Occipital lobe (tissue), 2 donors: ENCODE data around the gene CRYBB1. TPM values are rescaled to one million over a fixed set of nuclear protein-coding genes. Genes with fewer than 3 reads are reported as not detected.
"Not testable (repeated sequence)": the region's sequence is repeated elsewhere in the genome, so short reads cannot be mapped to it uniquely, and the experiment has no call there.

Source experiments
- DNase-seq: peaks from one replicate; lab custom pipeline; 2025; lab: John Stamatoyannopoulos, UW
- total RNA-seq: library from RNA; depleted of rRNA; stranded (reverse); fragments of >200 nt; gene quantifications from one replicate; pipeline ENCODE4 v1.2.3, GENCODE V29; 2014

The CRYBB1 gene
- total RNA-seq, 1 donor from 2014 or later = 0.62 TPM

DNA sequence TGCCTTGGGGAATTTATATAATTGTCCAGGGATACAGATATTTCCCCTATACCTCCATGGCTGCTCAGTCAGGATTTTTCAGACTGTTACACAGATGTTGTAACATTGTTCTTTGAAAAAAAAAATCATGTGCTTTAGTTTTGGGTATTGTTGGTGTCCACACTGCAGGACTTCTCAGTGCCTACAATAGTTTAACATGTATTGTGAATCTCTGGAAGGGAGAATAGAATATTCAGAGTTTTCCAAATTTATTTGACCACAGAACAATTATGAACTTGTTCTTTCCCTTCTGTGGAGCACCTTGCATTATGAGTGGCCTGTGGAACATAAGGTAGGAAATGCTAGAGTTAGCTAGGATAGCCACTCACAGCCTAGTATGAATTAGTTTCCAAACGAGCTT lies 18.5 kb upstream of the CRYBB1 start:
- no peak for DNase-seq

DNA sequence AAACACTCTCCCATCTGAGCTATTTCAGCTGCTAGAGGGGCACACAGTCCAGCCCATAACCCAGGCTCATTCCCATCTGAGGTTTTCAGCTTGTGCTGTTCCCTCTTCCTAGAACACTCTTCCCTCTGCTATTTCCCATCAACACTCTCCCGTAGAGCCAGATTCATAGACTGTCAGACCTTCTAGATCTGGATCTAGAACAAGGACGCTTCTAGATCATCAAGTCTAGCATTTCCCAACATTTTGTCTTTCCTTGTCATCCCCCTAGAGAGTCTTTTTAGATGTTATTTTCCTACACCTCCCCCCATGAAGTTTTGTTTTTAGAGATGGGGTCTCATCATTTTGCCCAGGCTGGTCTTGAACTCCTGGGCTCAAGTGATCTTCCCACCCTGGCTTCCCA lies 17.3 kb upstream of the CRYBB1 start:
- no peak for DNase-seq

DNA sequence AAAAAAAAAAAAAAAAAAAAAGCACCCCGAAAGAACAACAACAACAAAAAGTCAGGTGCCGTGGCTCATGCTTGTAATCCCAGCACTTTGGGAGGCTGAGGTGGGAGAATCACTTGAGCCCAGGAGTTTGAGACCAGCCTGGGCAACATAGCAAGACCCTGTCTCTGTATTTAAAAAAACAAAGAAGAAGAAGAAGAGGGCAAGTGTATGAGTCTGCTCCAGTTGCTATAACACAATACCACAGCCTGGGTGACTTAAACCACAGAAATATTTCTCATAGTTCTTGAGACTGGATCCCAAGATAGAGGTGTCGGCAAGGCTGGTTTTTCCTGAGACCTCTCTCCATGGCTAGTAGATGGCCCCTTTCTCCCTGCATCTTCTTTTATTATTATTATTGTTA lies 16.4 kb upstream of the CRYBB1 start:
- no peak for DNase-seq

DNA sequence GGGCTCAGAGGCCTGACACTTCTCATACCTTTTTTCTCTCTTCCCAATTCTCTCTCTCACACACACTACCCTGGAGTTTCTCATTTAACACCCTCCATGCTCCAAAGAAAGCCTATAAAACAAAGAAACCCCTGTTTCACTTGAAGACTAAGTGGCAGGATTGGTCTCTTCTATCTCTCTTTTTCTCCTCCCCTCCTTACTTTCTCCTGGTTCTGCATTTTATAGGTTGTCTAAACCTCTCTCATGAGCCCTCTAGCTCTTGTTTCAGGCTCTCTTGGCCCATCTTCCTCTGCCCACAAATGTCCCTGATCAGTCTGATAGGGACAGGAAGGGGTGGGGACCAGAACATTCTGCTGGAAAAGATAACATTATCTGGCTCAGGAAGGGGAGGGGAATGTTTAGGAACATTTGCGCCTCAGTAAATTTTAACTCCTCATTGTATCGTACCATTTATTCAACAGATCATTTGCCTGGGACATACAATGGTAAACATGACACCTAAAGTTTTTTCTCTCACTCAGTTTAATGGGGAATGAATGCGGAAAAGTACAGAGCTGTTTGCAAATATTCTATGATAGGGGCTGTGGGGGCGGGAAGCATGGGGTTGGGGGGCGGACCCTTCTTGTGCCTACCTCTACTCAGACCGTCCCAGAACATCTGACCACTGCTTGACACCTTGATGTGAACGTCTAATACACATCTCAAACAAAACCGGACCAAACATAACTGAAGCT lies 14.8 kb upstream of the CRYBB1 start:
- DNase-seq = no peak

DNA sequence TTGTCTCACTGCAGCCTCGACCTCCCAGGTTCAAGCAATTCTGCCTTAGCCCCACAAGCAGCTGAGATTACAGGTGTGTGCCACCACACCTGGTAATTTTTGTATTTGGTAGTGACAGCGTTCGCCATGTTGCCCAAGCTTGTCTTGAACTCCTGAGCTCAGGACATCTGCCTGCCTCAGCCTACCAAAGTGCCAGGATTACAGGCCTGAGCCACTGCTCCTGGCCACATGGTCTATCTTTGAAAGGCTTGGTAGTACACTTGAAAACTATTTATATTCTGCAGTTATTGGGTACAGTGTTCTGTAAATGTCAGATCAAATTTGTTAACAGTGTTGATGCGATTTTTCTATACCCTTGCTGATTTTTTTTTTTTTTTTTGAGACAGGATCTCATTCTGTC lies 13.5 kb upstream of the CRYBB1 start:
- no peak for DNase-seq

DNA sequence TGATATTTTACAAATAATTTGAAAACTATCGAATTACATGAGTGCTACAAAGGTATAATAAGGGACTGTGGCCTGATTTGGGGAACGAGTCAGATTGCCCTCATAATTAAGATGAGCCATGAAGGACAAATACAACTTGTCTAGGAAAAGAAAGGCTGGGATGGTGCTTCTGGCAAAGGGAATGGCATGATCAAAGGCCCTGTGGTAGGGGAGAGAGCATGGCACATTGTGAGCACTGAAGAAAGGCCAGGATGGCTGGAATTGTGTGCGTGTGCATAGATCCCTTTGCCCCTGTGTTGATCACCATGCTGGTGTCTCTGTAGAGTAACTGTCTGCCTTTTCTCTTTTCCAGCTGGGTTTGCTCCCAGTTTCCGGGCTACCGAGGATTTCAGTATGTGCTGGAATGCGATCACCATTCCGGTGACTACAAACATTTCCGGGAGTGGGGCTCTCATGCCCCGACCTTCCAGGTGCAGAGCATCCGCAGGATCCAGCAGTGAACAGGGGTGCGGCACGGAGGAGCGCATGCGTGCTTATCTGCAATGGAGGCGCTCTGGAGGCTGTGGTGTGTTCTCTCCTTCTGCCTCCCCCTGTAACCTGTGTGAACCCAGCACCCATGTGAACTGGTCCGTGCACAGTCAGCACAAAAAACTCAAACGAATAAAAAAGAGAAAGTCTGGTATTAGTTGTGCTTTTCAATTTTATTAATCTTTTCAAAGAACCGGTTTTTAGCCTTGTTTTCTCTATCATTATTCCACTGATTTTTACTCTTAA lies 12.3 kb upstream of the CRYBB1 start:
- no peak for DNase-seq

DNA sequence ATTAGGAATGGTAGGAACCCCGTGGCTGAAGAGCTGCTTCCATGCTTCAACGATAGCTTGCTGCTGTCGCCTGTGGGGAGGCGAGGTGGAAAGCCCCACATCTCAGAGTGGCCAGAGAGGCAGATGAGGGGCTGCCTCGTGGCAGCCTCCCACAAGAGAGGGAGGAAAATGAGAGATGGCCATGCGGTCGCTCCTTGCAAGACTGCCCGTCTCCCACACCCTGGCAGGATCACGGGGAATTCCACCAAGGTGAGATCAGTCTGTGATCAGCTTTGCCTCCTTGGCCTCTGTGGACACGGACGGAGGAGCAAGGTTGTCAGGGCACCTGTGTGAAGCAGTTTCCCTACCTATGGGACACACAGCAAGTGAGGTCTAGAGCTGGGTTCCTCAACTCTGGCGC lies 7.0 kb upstream of the CRYBB1 start:
- DNase-seq = no peak

DNA sequence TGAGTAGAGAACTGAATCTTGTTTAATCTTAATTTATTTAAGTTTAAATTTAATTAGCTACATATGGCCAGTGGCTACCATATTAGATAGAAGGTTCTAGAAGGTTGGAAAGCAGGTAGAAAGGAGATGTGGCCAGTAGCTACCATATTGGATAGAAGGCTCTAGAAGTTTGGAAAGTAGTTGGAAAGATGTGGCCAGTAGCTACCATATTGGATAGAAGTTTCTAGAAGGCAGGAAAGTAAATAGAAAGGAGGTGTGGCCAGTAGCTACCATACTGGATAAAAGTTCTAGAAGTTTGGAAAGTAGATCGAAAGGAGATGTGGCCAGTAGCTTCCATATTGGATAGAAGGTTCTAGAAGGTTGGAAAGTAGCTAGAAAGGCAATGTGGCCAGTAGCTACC lies 6.2 kb upstream of the CRYBB1 start:
- DNase-seq = no peak

DNA sequence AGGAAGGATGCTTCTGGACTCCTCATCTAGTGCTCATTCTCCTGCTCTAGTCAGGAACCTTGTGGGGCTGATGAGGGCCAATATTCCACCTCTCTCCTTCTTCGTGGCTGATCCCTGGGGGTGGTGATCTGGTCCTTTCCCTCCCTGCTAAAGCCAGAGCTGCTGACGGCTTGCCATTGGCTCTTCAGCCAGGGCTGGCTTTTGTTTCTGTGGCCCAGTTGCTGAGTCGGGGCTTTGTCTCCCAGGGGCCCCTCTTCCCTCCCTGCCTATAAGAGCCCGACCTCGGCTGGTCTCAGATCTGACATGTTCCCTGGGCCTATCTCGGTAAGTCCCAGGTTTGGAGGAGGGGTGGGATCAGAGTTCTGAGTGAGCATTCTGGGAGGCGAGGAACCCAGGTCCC lies 3.8 kb upstream of the CRYBB1 start, which contains the start of gene CRYBA4:
TSS of gene CRYBA4 (plus strand) at position 301 of the 400 bp plus-strand sequence. CDS start 634 bp downstream, outside the sequence.
- no peak for DNase-seq

DNA sequence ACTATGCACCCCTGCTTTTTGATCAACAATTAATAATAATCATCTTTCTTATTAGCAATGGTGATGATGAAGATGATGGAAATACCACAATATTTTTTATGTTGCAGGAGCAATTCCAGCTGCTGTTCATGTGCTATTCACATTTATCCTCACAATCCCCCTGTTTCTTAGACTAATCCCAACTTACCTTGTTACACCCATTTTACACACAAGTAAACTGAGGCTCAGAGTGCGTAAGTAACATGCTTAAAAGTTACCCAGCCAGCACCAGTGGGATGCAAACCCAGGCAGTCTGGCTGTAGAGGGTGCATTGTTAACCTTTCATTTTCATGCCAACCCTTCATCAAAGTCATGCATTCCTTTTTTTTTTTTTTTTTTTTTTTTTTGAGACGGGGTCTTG lies 2.4 kb upstream of the CRYBB1 start:
- DNase-seq = no peak

DNA sequence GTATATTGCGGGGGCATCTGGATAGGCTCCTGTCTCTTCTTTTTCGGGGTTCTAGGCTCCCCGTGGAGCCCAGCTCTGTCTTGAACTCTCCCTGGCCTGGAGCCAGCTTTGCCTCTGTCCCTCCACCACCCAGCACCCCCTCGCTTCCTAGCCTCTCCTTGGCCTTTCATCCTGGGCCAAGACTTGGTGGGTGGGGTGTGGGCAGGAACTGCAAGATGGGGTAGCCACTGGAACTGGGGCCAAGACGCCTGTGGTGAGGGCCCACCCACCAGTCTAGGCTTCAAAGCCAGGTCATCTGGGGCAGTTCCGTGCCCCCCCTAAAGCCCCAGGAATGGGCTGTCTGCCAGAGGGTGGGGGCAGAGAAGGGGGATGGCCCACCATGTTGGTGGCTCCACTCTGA lies 1.7 kb upstream of the CRYBB1 start:
- no peak for DNase-seq

DNA sequence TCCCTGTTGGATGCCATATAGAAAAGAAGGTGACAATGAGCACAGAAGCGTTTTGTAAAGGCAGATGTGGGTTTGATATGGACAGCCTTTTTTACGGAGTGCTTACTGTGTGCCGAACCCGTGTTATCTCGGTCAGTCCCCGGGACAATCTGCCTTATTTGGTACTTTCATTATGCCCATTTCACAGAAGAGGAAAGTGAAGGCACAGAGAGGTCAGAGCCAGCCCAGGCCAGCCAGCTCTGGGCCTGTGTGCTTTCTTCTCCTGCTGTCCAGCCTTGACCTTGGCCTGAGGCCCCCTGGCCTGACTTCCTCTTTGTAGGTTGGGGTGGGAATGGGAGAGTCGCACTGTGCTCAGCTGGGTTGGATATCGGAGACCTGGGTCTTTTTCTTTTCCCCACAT lies 628 bp upstream of the CRYBB1 start:
- no peak for DNase-seq

DNA sequence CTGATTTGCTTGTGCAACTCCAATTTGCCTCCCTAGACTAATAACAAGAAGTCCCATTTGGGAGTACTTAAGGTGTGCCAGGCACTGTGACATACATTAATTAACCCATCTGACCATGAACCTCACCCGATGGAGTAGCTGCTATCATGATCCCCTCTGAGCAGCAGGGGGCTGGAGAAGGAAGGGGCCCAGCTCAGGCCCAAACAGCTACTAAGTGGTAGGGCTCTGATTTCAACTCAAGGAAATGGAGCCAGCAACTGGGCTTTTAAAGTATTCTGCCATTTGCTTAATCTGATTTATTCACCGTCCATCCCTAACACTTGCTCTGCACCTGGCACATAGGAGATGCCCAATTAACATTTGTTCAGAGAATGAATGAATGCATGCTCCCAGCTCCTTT lies 1.2 kb downstream of the CRYBB1 start:
- no peak for DNase-seq

DNA sequence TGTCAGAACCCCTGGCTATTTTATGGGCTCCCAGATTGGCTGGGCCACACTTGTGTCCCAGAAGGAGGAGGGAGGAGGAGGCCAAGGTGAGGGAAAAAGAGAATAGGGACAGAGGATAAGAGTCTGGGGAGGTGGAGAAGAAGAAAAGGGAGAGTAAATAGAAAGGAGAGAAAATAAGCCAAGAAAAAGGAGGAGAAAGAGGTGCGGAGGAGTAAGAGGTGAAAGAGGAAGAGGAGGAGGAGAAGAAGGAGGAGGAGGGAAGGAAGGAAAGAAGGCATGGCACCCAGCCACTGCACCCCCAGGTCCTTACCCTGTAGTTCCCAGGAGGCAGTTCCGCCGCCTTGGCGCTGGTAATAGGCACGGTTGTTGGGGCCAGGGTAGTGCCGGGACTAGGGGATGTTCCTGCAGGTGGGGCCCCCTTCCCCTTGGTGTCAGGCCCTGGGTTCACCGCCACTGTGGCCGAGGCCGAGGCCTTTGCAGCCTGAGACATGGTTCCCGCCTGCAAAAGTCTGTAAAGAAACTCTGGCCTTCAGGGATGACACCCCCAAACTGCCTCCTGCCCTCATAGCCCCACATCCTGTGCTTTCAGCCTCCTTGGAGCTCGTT lies 1.9 kb downstream of the CRYBB1 start:
- no peak for DNase-seq

DNA sequence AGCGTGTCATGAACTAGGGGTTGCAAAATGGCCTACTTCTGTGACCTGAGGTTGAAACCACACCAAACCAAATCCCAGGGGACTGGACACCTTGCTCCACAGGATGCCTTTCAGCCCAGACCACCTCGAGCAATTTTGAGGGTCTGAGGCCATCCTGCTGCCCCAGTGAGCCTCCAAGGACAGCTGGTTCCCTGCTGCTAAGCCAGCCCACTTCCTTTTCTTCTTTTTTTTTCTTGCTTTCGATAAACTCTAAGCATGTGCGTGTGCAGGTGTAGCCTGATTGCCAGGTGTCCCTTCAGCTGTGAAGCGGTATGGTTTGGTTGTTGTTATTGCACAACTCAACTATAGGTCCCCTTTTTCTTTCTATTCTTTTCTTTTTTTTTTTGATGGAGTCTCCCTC lies 2.7 kb downstream of the CRYBB1 start:
- DNase-seq = no peak

DNA sequence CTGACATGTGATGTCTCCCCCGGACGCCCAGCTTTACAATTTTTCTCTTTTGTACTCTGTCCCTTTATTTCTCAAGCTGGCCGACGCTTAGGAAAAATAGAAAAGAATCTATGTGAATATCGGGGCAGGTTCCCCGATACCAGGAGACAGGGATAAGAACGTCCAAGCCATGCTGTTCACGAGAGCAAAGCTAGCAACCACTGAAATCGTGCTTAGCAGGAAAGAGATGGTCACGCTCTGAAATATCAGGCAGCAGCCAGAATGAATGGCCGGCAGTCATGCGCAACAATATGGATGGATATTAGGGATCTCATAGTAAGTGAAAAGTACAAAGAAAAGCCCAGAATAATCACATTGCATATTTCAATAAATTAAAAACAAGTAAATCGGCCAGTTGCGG lies 3.5 kb downstream of the CRYBB1 start:
- no peak for DNase-seq

DNA sequence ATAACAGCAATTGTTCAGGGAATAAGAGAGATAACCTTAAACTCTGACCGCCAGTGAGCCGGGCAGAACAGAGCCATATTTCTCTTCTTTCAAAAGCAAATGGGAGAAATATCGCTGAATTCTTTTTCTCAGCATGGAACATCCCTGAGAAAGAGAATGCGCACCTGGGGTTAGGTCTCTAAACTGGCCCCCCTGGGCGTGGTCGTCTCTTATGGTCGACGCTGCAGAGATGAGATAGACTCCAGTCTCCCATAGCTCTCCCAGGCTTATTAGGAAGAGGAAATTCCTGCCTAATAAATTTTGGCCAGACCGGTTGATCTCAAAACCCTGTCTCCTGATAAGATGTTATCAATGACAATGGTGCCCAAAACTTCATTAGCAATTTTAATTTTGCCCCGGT lies 4.1 kb downstream of the CRYBB1 start:
- not testable (repeated sequence) for DNase-seq

DNA sequence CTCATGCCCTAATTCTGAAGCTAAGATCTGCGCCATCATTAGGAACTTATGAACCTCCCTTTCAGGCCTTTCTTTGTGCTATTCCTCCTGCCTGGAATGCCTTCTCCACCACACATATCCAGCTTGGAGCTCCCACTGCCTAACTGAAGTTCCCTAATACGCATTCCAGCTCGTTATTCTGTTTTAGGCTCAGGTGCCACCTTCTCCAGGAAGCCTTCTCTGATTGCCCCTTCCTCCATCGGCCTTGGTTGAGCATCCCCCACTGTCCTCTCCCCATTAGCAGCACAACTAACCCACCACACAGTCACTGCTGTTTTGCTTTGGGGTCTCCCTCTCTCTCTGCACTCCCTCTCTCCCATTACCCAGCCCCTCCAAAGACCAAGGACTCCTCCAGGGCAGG lies 5.2 kb downstream of the CRYBB1 start:
- DNase-seq = no peak

DNA sequence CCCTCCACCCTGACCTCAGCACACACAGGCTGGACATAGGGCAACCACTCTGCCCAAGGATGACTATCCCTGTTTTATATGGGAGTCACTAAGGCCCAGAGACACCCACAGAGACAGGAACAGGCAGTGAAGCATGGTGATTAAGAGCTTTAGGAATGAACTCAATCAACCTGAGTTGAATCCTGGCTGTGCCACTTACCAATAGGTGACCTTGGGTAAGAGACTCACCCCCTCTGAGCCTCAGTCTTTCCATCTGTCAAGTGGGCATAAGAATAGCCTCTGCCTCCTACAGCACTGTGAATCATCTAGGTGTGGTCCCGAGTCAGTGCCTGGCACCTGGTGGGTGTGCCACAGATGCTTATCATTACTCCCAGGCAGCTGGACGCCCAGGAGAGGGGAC lies 6.8 kb downstream of the CRYBB1 start:
- DNase-seq = no peak

DNA sequence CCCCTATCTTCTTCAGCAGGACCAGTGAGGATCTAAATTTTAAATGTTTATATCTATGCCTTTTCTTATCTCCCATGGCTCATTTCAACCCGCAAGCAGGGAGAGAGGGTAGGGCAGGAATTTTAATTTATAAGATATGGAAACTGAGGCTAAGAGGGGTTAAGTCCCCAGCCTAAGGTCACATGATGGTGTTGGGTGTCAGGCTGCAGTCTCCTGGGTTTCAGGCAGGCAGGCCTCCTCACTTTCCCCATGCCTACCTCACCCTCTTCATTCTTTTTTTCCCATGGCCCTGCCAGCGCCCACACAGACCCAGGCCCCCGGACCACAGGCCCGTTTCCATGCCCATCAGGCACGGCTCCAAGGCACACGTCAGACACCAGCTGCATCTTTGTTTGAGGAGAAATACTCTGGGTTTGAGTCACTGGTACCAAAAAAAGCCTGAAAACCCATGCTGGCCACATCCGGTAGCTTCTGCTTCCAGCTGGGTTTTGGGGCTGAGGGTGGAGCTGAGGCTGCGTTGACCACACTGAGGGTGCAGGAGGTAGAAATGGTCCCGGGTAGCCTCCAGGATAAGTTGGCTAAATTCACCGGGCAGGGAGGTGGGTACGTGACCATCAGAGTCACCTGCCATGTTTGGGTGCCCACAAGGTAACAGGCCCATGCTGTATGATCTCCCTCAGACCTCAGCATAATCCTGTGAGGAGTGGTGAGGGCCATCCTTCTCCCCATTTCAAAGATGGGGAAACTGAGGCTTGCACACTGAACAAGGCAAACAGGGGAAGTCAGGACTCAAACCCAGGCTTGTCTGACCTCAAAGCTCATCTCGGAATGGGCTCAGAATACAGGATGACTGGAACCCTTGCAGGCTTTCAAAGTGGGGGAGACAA lies 7.5 kb downstream of the CRYBB1 start:
- peak; percentile 48 for DNase-seq

DNA sequence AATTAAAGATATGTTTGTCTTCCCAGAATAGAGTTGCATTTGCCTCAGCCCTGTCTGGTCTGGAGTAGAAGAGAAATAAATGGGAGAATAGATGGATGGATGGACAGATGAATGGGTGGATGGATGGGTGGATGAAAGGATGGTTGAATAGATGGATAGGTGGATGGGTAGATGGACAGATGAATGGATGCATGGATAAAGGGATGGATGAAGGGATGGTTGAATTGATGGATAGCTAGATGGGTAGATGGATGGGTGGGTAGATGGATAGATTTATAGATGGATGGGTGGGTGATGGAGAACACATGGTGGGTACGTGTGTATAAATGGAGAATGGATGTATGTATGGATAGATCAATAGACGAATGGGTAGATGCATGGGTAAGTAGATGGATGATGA lies 8.5 kb downstream of the CRYBB1 start:
- no peak for DNase-seq

DNA sequence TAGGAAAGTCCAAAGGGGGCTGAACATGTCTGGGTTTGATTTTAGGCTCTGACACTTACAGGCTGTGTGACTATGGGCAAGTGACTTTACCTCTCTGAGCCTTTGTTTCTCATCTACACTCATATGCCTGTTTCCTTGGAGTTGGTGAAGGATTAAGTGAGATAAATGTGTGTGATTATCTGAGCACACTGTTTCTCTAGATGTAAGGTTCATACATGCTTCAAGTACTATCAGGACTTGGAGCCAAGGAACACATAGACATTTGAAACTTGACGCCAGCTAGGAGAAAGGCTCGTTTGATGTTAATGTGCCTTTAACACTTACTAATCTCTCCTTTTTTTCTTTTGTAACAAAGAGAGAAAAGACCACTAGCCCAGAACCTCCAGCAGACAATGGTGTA lies 9.7 kb downstream of the CRYBB1 start:
- DNase-seq = no peak
